GM12874 (cell line): ENCODE measurements around the gene NPFFR1.

Experiments used
- TF ChIP-seq, protein P1 (sequence below): IDR thresholded peaks from 2 replicates; pipeline ENCODE4 v1.5.1; 2011; ENCODE audit warnings: low read depth, mild to moderate bottlenecking, control low read depth, low read length, moderate library complexity; ENCODE audit not compliant: insufficient read depth

The NPFFR1 gene

DNA sequence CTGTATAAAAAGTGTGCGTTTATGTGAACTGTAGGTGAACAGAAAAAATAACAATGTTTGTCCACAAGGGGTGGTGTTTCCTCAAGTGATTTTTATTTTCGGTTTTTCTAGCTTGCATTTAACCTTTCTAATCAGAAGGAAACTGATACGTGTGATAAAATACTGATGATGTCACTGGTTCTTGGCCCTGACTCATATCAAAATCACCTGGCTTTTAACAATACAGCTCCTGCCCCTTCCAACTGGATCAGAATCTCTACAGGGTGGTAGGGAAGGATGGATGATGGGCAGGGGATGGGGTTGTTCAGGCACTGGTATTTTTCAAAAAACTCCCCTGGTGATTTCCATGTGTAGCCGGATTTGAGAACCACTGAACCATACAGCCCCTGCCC is 10.9 kb downstream of the NPFFR1 start:
- TF ChIP-seq, protein P1, sequence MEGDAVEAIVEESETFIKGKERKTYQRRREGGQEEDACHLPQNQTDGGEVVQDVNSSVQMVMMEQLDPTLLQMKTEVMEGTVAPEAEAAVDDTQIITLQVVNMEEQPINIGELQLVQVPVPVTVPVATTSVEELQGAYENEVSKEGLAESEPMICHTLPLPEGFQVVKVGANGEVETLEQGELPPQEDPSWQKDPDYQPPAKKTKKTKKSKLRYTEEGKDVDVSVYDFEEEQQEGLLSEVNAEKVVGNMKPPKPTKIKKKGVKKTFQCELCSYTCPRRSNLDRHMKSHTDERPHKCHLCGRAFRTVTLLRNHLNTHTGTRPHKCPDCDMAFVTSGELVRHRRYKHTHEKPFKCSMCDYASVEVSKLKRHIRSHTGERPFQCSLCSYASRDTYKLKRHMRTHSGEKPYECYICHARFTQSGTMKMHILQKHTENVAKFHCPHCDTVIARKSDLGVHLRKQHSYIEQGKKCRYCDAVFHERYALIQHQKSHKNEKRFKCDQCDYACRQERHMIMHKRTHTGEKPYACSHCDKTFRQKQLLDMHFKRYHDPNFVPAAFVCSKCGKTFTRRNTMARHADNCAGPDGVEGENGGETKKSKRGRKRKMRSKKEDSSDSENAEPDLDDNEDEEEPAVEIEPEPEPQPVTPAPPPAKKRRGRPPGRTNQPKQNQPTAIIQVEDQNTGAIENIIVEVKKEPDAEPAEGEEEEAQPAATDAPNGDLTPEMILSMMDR = peak; percentile 38; the same call in 1 of the 2 replicates

DNA sequence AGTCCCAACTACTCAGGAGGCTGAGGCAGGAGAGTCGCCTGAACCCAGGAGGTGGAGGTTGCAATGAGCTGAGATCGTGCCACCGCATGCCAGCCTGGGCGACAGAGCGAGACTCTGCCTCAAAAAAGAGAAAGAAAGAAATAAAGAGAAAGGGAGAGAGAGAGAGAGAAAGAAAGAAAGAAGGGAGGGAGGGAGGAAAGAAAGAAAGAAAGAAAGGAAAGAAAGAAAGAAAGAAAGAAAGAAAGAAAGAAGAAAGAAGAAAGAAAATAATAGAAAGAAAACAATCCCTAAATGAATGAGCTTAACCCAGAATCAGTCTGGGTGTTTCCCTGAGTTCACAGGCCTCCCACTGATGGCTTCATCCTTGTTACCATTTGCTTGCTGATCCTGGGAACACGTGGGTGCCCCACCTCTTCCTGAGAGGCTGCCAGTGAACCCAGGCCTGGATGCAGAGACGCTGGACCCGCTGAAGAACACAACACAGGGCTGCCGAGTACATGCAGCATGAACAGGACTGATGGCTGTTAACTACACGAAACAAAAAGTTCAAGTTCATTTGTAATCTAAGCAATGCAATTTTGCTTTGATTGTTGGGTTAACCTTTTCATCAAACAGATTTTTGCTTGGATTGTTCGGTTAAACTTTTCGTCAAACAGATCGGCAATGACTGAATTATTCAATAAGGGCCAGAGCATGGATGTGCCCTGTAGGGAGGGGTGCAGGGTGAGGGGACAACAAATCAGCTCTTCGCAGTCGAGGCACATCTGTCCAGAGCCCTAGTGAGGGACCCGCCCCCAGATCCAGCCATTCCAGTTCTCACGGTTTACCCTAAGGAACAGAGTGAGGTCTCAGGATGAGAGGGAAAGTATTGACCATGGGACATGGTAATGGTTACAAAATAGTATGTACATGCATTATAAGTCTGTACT is 11.5 kb downstream of the NPFFR1 start:
- TF ChIP-seq, protein P1 = no peak

DNA sequence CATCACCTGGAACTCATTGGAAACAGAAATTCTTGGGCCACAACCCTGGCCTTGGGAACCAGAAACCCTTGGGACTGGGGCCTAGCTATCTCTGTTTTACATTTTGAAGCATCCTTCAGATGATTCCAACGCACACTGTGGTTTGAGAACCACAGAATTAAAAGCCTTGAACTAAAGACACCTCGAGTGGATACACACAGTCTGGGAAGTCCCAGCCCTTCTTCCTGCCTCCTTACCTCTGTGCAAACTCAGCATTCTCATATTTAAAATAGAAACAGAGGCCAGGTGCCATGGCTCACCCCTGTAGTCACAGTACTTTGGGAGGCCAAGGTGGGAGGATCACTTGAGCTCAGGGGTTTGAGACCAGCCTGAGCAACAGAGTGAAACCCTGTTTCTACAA is 12.9 kb downstream of the NPFFR1 start:
- TF ChIP-seq, protein P1 = no peak

DNA sequence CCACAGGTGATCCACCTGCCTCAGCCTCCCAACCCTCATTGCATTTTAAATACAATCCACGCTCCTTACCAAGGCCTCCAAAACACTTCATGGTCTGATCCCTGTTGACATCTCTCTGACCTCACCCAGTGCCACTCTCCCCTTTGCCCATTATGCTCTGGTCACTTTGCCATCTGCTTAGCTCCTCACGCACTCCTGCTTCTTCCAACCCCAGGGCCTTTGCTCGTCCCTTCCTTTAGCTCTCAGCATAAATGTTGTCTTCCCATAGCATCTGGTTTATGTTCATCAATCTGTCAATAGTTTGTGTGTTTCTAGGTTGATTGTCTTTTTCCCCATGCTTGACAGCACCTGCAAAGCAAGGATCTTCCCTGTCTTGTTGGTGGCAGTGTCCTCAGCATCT is 14.1 kb downstream of the NPFFR1 start:
- TF ChIP-seq, protein P1 = no peak

DNA sequence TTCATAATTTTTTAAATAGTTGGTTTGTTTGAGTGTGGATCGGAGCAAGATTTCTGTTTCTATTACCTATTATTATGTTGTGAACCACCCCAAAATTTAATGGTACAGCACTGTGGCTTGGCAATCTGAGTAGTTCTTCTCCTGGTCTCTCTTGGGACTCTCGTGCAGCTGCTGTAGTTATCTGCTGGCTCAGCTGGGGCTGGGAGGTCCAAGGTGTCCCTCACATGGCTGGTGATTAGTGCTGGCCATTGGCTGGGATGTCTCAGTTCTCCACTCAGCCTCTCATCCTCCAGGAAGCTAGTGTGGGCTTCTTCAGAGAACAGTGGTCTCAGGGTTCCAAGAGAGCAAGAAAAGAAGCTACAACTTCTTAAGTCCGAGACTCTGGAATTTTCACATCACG is 15.4 kb downstream of the NPFFR1 start:
- TF ChIP-seq, protein P1 = no peak

DNA sequence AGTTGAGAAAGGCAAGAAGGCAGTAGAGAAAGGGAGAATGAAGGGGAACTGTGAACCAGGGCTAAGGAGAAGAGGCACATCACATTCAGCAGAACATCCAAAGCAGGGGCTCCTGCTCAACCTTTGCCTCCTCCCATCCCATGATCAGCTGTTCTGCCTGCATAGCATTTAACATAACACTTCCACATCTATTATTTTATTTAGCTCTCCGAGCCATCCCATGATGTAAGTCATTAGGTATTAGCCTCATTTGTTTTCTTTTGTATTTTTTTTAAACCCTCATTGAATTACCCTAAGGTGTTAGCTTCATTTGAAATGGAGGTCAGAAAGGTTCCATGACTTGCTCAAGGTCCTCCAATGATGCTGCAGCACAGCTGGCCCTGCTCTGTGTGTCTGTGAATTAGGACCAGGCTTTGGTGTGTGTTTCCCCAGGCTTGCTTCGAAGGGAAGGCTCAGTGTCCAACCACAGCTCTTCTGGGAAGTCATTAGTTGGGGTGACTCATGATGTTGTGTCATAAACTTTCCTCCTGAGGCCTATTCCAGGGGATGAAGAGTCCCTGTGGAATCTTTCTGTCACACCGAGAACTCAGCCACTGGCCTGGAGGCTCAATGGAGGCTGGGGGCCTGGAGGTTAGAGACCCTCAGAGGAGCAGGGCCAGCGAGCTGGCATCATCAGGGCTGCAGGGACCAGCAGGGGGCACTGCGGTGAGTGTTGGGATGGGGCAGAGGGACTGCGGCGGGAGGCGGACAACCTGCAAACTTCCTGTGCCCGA is 16.5 kb downstream of the NPFFR1 start:
- TF ChIP-seq, protein P1 = peak; percentile 34; the same call in 1 of the 2 replicates

DNA sequence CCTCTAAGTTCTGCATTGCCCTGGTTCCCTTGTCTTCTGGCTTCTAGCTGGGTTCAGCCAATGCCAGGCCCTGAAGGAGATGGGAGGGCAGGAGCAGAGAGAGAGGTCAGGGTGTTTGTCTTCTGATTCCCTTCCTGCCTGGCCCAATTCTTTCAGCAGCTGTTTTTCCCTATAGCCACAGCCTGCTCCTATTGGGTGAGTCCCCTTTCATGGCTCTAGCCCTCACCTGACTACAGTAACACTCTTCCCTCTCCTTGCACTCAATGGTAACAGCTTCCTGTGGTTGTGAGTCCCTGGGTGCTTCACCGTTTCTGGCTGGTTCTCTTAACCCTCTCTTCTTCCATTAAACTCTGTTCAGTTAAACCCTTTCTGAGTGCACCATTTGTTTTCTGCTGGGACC is 17.1 kb downstream of the NPFFR1 start:
- TF ChIP-seq, protein P1 = no peak
